Measurements from ENCODE around the gene CCL7.

DNA sequence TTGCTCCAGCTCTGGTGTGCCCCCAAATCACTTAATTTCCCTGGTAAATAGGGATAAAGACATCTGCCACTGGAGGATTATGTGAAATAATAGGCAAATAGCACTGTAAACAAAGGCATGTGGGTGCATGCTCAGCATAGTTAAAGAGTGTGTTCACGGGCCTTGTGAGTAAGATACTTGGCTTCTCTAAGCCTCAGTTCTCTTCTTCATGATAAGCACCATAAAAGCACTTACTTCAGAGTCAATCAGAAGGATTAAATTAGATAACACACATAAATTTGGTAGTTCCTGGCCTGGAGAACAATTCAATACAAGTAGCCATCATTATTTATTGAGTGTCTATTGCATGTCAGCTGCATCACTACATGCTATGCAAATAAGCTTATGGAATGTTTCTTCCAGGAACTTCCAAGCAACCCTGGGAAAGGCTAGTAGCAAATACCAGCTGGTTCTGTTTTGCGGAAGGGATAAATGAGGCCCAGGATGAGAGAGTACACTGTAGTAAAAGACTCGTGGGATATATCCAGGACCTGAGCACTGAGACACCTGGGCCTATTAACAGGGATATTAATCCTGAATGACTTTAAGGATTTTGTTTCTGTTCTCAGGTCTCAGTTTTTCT is 30.0 kb downstream of the CCL7 start:
- TF ChIP-seq CTCF (IDR thresholded peaks at IDR 0.05; ENCODE audit: low read depth, low read length, poor library complexity, severe bottlenecking) (no peak), EZH2phosphoT487 (IDR thresholded peaks at IDR 0.05; ENCODE audit: borderline replicate concordance, low read length) (no peak)
